ENCODE results near the gene SEL1L. TPM values are rescaled to one million over a fixed set of nuclear protein-coding genes. Genes with fewer than 3 reads are reported as not detected.

Gene SEL1L
- total RNA-seq, 1 experiment from 2014 or later = 53.7 TPM

DNA sequence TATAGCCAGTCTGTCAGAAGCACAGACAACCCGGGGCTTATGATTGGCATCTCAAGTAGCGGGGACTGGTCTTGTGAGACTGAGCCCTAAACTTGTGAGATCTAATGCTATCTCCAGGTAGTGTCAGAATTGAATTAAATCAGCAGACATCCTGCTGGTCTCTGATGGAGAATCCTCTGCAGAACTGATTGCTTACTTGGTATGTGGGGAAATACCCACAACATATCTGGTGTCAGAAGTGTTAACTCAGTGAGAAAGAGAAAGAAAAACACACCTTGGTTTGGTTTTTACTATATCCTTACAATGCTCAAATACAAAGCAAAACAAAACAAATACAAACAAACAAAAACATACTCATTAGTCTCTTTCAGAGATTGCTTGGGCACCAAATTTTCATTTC lies 10.0 kb downstream of the SEL1L start:
- intact Hi-C loops (cut with micrococcal nuclease; ENCODE audit: unreplicated experiment) (no loop called here), in situ Hi-C loops (cut with HindIII; ENCODE audit: low pct_unique_long_range_greater_than_20kb, low sequenced_read_pairs) (no loop called here)
- H3K9me3 ChIP-seq (ENCODE audit: control insufficient read depth, insufficient read depth, low read depth, low read length) = no peaks in the 10 kb centered on the region
- POLR2A ChIA-PET = no interaction called here
- CTCF ChIA-PET = no interaction called here
- no peak for ATAC-seq
- no peak for DNase-seq (ENCODE audit: low read depth, low spot score)
- H3K4me1 ChIP-seq (ENCODE audit: control insufficient read depth, insufficient read depth, low read length) = no peaks in the 10 kb centered on the region
- H3K36me3 ChIP-seq (ENCODE audit: control insufficient read depth, insufficient read depth, low read length) = no peaks in the 10 kb centered on the region; the same call in 1 of the 2 replicates
- no peak overlapping the region for H3K4me3 ChIP-seq (ENCODE audit: low read depth in 2 of 2, low read length in 2 of 2)
- no peaks in the 10 kb centered on the region for H3K27me3 ChIP-seq (ENCODE audit: control insufficient read depth, insufficient read depth, low read length)
- no TSS peak for BruUV-seq (replicated peaks)
- H3K27ac ChIP-seq (ENCODE audit: low read length) = no peak overlapping the region
- TF ChIP-seq TCF7L2 (IDR thresholded peaks at IDR 0.05; ENCODE audit: low read depth, low read length) = no peak
- TF ChIP-seq CTCF (IDR thresholded peaks at IDR 0.05) = no peak
- TF ChIP-seq POLR2AphosphoS5 (IDR thresholded peaks at IDR 0.05; ENCODE audit: low read depth, low read length) = no peak

GRCh38 chr14:81523016-81523415 lies 10.6 kb downstream of the SEL1L start:
- Histone ChIP-seq H3K36me3 (ENCODE audit: control insufficient read depth, insufficient read depth, low read length) (no peaks in the 10 kb centered on the region; the same call in 1 of the 2 replicates), H3K27ac (ENCODE audit: low read length) (no peak overlapping the region), H3K4me3 (ENCODE audit: low read depth in 2 of 2, low read length in 2 of 2) (no peak overlapping the region), H3K9me3 (ENCODE audit: control insufficient read depth, insufficient read depth, low read depth, low read length) (no peaks in the 10 kb centered on the region), H3K27me3 (ENCODE audit: control insufficient read depth, insufficient read depth, low read length) (no peaks in the 10 kb centered on the region), H3K4me1 (ENCODE audit: control insufficient read depth, insufficient read depth, low read length) (no peaks in the 10 kb centered on the region)
- POLR2A ChIA-PET = no interaction called here
- in situ Hi-C loops (cut with HindIII; ENCODE audit: low pct_unique_long_range_greater_than_20kb, low sequenced_read_pairs) (no loop called here), intact Hi-C loops (cut with micrococcal nuclease; ENCODE audit: unreplicated experiment) (no loop called here)
- no peak for DNase-seq (ENCODE audit: low read depth, low spot score)
- BruUV-seq (replicated peaks) = no TSS peak
- no peak for ATAC-seq
- TF ChIP-seq CTCF (IDR thresholded peaks at IDR 0.05) (no peak), SIN3A (IDR thresholded peaks at IDR 0.05; ENCODE audit: borderline replicate concordance, insufficient read depth, low read depth, low read length) (no peak), POLR2AphosphoS5 (IDR thresholded peaks at IDR 0.05; ENCODE audit: low read depth, low read length) (no peak), TCF7L2 (IDR thresholded peaks at IDR 0.05; ENCODE audit: low read depth, low read length) (no peak)
- TF ChIP-seq, protein P1, sequence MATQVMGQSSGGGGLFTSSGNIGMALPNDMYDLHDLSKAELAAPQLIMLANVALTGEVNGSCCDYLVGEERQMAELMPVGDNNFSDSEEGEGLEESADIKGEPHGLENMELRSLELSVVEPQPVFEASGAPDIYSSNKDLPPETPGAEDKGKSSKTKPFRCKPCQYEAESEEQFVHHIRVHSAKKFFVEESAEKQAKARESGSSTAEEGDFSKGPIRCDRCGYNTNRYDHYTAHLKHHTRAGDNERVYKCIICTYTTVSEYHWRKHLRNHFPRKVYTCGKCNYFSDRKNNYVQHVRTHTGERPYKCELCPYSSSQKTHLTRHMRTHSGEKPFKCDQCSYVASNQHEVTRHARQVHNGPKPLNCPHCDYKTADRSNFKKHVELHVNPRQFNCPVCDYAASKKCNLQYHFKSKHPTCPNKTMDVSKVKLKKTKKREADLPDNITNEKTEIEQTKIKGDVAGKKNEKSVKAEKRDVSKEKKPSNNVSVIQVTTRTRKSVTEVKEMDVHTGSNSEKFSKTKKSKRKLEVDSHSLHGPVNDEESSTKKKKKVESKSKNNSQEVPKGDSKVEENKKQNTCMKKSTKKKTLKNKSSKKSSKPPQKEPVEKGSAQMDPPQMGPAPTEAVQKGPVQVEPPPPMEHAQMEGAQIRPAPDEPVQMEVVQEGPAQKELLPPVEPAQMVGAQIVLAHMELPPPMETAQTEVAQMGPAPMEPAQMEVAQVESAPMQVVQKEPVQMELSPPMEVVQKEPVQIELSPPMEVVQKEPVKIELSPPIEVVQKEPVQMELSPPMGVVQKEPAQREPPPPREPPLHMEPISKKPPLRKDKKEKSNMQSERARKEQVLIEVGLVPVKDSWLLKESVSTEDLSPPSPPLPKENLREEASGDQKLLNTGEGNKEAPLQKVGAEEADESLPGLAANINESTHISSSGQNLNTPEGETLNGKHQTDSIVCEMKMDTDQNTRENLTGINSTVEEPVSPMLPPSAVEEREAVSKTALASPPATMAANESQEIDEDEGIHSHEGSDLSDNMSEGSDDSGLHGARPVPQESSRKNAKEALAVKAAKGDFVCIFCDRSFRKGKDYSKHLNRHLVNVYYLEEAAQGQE (IDR thresholded peaks at IDR 0.05; ENCODE audit: insufficient read depth in 1 of 2, low read depth in 2 of 2, low read length in 1 of 2) = no peak
- CTCF ChIA-PET = no interaction called here

Data from Panc1 (cell line).